Kidney (tissue), 14 donors: ENCODE data around the gene RNF138. TPM values are rescaled to one million over a fixed set of nuclear protein-coding genes. Genes with fewer than 3 reads are reported as not detected.

Experiments used
- DNase-seq, 5 donors: peaks; one replicate each; pipeline ENCODE4 v3.0.0-alpha.2; 2013 to 2020
- FAIRE-seq: peaks from 2 replicates; lab custom pipeline; 2012; peaks lifted over from hg19 to GRCh38; lab: Jason Lieb, UNC
- H3K27ac ChIP-seq, 2 donors: one replicate each; pipeline ENCODE4 v1.7.0; 2013; ENCODE audit warnings: low read depth in 2 of 2, low read length in 2 of 2, inconsistent platforms in 1 of 2
- H3K27me3 ChIP-seq: one replicate; pipeline ENCODE4 v1.7.1; 2013; ENCODE audit warnings: low read length, inconsistent platforms; ENCODE audit not compliant: control insufficient read depth, insufficient read depth
- H3K36me3 ChIP-seq, 3 donors: one replicate each; pipeline versions ENCODE4 v1.7.0 to v1.7.1; 2013; ENCODE audit warnings: low read length in 3 of 3, control low read depth in 1 of 3, inconsistent platforms in 1 of 3; ENCODE audit not compliant: insufficient read depth in 3 of 3, control insufficient read depth in 2 of 3
- H3K4me1 ChIP-seq, 3 donors: one replicate each; pipeline versions ENCODE4 v1.7.0 to v1.7.1; 2013; ENCODE audit warnings: low read length in 3 of 3, inconsistent platforms in 1 of 3, low read depth in 1 of 3; ENCODE audit not compliant: control insufficient read depth in 2 of 3, insufficient read depth in 2 of 3
- H3K4me3 ChIP-seq, 3 donors: one replicate each; pipeline versions ENCODE4 v1.7.0 to v1.8.1; 2013; ENCODE audit warnings: low read length in 3 of 3, control low read depth in 1 of 3, inconsistent platforms in 1 of 3
- H3K9ac ChIP-seq, 3 donors: one replicate each; pipeline versions ENCODE4 v1.7.0 to v1.7.1; 2013; ENCODE audit warnings: low read length in 3 of 3, control low read depth in 1 of 3, inconsistent platforms in 1 of 3
- H3K9me3 ChIP-seq, 3 donors: one replicate each; pipeline versions ENCODE4 v1.7.0 to v1.7.1; 2013; ENCODE audit warnings: low read length in 3 of 3, control low read depth in 1 of 3, inconsistent platforms in 1 of 3; ENCODE audit not compliant: control insufficient read depth in 2 of 3, insufficient read depth in 1 of 3
- intact Hi-C: fragments of 100-400 bp; cut with DNase I; formaldehyde crosslinking; loops from one replicate; pipeline ENCODE4 v1.11.1; 2022
- polyA plus RNA-seq: library from polyadenylated mRNA; stranded (reverse); fragments of 350-450 nt; fragmentation: Illumina TruSeq; extraction: RNeasy Lipid Tissue Mini Kit (QIAGEN cat#74804); gene quantifications from one replicate; pipeline ENCODE4 v1.2.3, GENCODE V29; 2014; ENCODE audit warnings: low read depth, low replicate concordance; ENCODE audit not compliant: insufficient read depth
- total RNA-seq: library from RNA; stranded (reverse); fragmentation: NEBNext Ultra II Directional; extraction: Animal tissue kit (Norgen Biotek cat#: 25700); gene quantifications from one replicate; pipeline ENCODE4 v1.2.1, GENCODE V29; 2021
- TF ChIP-seq, protein P1 (sequence below): IDR thresholded peaks from 3 replicates; pipeline ENCODE4 v1.5.1; 2012; ENCODE audit warnings: mild to moderate bottlenecking, moderate library complexity, borderline replicate concordance; ENCODE audit not compliant: insufficient read depth; ENCODE audit errors: extremely low read depth
- donor health status: control.
- donor health status: control.
- donor health status: control.
- donor health status: control.
- donor health status: control.
- donor health status: DM: yes; HTN: yes; CAD: no.
- donor health status: Normal renal cell carcinoma (clear cell type).

RNF138 gene
- total and polyA plus RNA-seq, 2 donors from 2014 or later, result 6.2 to 30.6 TPM

DNA sequence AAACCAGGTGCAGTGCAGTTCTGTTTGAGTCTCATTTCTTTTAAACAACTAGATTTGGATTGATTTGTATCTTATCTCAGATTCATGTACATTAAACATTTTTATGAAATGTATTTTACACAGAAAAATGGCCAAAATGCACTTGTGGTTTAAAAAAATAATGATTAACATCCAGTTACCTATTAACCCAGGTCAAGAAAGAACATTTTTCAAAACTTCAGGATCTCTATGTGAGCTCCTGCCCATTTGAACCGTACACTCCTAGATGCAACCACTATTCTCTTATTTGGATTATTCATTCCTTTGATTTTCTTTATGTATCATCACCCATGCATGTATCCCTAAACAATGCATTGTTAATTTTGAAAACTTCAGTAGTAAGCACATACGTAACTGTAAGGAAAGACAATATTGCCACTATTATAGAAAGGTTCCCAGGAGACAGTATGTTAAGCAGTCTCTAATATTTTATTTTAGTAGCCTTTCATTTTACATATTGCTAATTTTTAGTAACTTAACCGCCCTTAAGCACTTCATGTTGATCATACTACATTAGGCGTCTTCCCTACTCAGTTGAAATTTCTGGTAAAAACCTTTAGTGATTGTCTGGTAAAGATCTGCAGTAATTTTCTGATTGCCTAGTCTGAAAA lies 22.7 kb downstream of the RNF138 start:
- Histone ChIP-seq H3K36me3 (peaks cover 0 to 4% (median 2%) of the 10 kb centered on the region in 3 donors), H3K9me3 (no peaks in the 10 kb centered on the region), H3K27ac (no peak overlapping the region), H3K4me1 (peaks cover 0 to 5% (median 2%) of the 10 kb centered on the region in 3 donors), H3K4me3 (no peak overlapping the region), H3K27me3 (no peaks in the 10 kb centered on the region), H3K9ac (no peak overlapping the region)
- peak; percentile 55 for FAIRE-seq
- TF ChIP-seq, protein P1, sequence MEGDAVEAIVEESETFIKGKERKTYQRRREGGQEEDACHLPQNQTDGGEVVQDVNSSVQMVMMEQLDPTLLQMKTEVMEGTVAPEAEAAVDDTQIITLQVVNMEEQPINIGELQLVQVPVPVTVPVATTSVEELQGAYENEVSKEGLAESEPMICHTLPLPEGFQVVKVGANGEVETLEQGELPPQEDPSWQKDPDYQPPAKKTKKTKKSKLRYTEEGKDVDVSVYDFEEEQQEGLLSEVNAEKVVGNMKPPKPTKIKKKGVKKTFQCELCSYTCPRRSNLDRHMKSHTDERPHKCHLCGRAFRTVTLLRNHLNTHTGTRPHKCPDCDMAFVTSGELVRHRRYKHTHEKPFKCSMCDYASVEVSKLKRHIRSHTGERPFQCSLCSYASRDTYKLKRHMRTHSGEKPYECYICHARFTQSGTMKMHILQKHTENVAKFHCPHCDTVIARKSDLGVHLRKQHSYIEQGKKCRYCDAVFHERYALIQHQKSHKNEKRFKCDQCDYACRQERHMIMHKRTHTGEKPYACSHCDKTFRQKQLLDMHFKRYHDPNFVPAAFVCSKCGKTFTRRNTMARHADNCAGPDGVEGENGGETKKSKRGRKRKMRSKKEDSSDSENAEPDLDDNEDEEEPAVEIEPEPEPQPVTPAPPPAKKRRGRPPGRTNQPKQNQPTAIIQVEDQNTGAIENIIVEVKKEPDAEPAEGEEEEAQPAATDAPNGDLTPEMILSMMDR, result no peak
- intact Hi-C loops, result no loop called here
- peak in 1 of 5 donors; percentile 11 for DNase-seq

DNA sequence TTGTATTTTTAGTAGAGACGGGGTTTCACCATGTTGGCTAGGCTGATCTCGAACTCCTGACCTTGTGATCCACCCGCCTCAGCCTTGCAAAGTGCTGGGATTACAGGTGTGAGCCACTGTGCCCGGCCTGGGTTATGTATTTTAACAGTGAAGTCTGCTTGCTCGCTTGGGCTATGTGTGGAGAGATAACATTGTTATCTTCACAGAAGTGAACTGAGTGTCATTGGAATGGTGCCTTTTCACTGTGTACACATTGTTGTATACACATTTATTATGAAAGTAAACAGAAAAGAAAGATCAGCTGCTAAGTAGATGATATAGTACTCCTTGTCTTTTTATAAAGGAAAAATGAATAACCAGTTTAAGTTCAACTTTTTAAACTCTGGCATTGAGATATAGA lies 30.4 kb downstream of the RNF138 start:
- no peak overlapping the region for H3K4me3 ChIP-seq
- no peak for DNase-seq
- intact Hi-C loops, result no loop called here
- no peak overlapping the region for H3K27ac ChIP-seq
- peaks cover 2 to 8% (median 6%) of the 10 kb centered on the region in 3 donors for H3K36me3 ChIP-seq
- H3K9ac ChIP-seq, result no peak overlapping the region
- TF ChIP-seq, protein P1, result no peak
- no peaks in the 10 kb centered on the region for H3K27me3 ChIP-seq
- H3K4me1 ChIP-seq, result no peaks in the 10 kb centered on the region
- no peaks in the 10 kb centered on the region for H3K9me3 ChIP-seq
- FAIRE-seq, result no peak

DNA sequence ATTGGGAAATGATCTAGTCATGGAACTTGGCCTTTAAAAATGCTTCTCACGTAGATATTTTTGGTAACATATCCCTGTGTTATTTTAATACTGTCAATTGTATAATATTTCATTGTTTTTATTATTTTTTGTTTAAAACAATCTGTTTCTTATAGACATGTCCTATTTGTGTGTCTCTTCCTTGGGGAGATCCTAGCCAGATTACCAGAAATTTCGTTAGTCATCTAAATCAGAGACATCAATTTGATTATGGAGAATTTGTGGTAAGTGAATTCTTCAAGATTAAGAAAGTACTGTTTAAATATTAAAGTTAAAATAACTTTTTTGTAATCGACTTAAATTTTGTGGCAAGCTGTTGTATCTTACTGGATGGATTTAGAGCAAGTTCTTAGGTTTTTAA lies 34.9 kb downstream of the RNF138 start:
- Histone ChIP-seq H3K9ac (no peak overlapping the region), H3K27me3 (no peaks in the 10 kb centered on the region), H3K27ac (no peak overlapping the region), H3K4me1 (no peaks in the 10 kb centered on the region), H3K36me3 (peaks cover 2 to 13% (median 8%) of the 10 kb centered on the region in 3 donors), H3K9me3 (no peaks in the 10 kb centered on the region), H3K4me3 (no peak overlapping the region)
- TF ChIP-seq, protein P1, result no peak
- FAIRE-seq (no peak), DNase-seq (no peak)
- intact Hi-C loops, result no loop called here
